HG03045 (cell line): ENCODE measurements around the gene FUT6.

Experiments
- ATAC-seq: cut with Tn5 transposase; IDR thresholded peaks from one replicate; pipeline ENCODE4 v1.9.1; 2021; ENCODE audit warnings: mild to moderate bottlenecking, moderate library complexity; ENCODE audit not compliant: unreplicated experiment

FUT6 gene

DNA sequence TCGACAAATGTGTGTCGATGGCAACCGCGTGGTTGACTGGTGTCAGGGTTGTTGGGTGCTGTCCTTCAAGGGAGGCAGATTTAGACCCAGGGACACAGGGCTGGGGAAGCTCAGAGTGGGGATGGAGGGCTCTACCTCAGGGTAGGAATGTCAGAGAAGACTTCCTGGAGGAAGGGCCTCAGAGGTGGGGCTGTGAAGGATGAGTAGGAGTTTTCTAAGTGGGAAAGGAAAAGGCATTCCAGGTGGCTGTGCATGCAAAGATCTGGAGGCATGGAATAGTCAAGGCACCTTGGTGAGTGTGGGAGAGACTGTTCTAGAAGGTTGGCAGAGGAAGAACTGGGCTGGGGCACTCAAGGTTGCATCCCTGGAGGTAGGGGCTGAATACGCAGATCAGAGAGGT, 32.6 kb downstream of the FUT6 start:
- no peak for ATAC-seq

DNA sequence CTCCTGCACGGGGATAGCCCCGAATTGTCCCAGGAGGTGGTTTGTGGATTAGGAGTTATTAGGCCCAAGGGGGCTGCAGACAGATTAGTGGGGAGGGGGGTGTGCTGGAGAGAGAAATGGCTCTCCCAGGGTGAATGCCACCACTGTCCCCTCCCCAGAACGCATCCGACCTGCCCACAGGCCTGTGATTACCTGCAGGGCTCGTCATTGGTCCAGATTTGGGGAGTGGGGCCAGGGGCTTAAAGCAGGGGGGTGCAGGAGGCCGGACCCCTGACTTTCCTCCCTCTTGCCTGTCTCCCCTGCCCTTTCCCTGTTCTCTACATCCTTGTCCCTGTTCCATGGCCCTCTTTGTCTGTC, 33.4 kb downstream of the FUT6 start:
- ATAC-seq, result no peak

DNA sequence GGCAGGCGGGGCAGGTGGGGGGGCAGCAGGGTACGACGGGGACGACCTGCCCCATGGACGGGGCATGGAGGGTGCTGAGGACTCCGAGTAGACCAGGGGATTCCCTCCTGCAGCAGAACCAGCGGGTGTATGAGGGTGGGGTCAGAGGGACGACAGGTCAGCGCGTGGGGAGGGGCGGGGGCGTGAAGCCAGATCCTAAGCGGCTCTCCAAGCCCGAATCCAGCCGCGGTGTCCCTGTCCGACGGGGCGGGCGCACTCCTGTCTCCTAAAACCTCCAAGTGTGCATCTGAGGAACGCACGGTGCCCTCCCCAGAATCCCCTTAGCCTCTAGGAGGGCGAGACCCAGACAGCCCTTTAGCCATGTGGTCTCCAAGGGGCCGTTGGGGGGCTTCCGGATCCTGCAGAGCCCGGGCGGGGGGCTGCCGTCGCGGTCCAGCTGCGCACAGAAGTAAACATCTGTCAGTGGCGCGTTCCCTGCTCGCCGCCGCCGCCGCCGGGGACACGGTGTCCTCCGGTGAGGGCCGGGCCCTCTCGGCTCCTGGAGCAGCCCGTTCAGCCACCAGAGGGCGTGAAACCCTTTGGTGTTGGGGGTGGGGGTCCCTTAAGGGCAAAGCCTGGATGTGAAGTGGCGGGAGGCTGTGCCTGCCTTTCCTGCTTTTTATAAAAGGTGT, 33.9 kb downstream of the FUT6 start:
- no peak for ATAC-seq

DNA sequence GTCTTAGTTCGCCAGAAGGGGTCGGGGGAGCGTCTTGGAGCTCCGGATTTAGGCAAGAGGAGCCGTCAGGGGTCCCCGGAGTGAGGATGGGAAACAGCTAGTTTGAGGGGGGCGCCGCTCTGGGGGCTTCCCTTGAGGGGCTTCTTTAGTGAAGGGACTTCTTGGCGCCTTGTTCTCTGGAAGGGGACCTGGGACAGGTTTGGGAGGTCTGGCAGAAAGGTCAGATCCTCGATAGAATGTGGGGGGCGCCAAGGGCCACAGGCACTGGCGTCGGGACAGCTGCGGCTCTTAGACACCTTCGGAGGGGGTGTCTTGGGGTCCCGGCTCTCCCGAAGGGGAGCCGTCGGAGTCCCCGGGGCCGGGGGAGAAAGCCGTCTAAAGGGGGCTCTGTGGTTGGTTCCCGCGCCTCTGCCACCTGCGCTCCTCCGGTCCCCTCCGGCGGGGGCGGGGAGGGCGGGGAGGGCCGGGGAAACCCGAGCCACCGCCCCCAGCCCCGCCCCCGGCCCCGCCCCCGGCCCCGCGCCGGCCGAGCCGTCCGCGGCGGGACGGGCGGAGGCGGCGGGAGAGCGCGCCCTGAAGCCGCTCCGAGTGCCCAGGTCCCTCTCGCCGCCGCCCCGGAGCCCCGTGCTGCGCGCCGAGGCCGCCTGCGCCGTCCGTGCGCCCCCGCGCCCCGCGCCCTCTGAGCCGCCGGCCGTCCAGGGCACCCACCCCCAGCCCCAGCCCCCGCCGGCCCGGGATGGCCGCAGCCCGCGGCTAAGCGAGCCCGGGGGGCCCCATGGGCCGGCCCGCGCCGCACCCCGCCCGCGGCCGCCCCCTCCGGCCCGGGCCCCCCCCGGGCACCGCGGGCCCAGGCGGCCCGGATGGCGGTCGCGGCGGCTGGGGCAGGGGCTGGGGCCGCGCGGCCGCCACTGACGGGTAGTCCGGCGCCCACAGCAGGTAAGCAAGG, 34.7 kb downstream of the FUT6 start, which contains the start of gene NRTN:
Gene NRTN, plus strand, starts transcription at position 552 of the 946 bp plus-strand sequence. CDS start 19,099 bp downstream, outside the sequence.
- ATAC-seq, result no peak

DNA sequence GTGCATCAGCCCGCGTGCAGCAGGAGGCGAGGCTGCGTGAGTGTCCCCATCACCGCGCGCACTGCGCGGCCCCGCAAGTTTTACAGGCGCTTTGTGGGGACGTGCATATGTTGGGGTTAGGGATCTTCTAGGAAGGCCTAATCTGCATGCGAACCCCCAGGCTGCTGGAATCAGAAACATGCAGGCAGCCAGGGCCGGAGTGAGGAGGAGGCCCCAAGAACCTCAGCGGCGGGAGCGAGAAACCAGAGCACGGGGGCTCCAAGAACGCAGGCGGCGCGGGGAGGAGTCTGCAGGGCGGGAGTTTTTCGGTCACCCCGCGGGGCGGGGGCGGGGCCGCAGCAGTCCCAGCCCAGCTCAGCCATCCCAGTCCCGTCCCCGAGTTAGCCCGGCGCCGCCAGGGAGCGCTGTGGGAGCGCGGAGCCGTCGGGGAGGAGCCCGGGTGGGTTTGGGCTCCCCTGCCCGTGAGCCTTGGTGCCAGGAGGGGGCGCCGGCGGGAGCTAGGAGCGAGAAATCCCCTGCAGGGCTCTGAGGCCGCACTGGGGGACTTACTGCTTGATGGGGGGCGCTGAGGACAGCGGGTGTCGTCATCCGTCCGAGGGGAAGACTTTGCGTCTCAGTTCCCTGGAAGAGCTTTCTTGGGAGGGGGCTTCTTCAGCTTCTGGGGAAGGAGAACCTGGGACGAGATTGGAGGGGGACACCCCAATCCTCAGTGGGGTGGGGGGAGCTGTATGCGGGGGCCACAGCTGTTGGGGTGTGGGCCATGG, 35.6 kb downstream of the FUT6 start:
- no peak for ATAC-seq

DNA sequence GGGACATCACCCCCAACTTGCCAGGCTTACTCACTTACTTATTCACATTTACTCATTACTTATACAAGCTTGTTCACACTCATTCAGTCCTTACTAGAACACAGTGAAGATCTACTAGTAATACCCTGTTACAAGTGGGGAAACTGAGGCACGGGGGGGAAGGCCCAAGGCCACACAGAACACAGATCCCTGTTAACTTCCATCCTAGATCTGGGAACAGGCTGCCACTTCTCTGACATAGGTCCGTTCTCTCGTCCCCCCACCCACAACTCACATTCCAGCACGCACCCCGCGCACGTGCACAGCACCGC, 36.1 kb downstream of the FUT6 start:
- no peak for ATAC-seq

DNA sequence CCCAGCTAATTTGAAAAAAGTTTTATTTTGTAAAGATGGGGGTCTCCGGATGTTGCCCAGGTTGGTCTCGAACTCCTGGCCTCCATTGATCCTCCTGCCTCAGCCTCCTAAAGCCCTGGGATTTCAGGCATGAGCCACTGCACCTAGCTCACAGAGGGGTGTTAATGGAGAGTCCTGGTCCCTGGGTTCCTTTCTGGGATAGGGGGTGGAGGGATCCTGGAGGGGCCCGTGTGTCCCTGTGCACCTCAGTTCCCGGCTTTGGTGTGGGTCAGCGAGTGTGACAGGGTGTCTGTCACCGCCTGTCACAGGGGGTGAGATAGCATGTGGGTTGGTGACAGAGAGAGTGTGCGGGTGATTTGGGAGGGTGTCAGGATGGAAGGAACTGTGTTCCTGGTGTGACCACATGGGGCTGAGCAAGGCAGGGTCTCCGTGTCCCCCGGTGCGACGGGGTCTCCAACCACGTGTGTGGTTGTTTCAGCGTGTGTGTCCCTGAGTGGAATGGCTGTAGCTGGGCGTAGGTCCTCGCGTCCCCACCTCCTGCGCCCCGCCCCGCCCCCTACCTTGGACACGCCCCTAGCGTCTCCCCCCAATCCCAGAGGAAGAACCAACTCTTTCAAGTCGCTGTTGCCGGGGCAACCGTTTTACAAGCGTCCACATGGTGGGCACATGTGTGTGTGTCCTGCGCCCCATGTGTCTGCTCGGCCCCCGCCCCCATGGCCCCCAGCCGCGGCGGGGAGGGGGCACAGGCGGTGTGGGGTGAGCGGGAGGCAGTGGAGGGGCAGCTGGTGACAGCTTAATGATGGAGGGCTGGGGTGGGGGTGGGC, 37.5 kb downstream of the FUT6 start:
- ATAC-seq, result no peak

DNA sequence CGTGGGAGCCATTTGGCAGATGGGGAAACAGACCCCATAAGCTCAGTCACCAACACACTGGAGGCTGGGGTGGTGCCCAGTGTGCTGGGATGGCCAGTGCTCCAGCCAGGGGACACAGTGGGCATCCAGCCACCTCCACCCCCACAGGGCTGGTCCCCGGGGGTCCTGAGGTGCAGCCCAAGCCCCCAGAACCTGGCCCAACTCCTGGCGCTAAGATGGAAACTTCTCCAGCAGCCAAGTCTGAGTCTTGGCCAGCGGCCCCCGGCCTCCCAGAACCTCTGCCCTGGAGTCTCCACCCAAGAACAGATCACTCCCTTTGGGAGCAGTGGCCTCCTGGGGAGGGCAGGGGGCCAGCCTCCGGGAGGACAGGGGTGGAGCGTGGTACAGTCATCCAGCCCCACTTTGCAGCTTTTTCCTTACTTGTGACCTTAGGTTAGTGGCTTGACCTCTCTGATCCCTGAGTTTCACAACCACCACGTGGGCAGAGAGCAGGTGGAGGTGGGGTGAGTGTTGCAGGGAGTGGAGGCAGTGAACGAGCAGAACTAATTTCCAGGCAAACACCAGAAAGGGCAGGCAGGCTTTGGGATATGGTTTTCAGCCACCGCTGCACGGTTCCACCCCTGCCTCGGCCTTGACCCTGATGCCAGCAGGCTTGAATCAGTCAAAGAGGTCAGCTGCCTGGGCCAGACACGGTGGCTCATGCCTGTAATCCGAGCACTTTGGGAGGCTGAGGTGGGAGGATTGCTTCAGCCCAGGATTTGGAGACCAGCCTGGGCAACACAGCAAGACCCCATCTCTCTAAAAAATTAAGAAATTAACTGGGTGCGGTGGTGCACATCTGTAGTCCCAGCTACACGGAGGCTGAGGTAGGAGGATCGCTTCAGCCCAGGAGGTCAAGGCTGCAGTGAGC, 38.9 kb downstream of the FUT6 start:
- no peak for ATAC-seq

DNA sequence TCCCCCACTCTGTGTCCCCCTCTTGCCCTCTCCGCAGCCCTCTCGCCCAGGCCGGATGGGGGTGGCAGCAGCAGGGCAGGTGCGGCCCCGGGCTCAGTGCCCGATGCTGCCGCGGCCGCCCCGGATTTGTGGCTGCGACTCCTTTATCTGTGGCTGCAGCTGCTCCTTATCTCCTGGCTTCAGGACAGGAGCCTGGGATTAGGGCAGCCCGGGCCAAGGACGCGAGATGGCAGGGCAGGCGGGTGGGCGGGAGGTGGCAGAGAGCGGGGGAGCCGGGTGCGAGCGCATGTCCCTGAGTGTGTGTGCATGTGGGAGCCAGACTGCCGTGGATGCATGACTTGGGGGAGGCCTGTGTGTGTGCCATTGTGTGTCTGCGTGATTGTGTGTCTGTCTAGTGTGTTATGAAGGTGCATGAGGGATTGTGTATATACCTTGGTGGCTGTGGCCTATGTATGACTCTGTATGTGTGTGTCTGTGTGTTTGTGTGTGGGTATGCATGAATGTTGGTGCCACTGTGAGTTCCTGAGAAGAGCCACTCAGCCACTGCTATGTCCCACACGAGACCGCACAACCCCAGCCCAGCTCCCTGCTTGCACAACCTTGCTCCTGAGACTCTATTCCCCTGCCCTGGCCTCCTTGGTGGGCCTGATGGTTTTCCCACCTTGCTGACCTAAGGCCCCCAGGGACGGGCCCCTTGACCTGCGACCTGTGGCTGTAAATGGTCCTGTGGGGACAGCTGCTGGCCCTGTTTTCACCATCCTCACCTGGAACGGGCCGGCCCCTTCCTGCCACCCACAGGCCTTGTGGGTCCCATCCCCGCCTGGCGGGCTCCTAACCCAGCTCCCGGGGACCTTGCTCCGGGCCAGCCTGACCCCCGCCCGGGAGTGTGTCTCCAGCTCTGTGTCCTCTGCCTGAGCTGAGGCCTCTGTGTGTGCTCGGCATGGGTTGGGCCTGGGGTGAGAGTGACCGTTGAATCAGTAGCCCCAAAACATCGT, 40.0 kb downstream of the FUT6 start:
- ATAC-seq, result no peak

DNA sequence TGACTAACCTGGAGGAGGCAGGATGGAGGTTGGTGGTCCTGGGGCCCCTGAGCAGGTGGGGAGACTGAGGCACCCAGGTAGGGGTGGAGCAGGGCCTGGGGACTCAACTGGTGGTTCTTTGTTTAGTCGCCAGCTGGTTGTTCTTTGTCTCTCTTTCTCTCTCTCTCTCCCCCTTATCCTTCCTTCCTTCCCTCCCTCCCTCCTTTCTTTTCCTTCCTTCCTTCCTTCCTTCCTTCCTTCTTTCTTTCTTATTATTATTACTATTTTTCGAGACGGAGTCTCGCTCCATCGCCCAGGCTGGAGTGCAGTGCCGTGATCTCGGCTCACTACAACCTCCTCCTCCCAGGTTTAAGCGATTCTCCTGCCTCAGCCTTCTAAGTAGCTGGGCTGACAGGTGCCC, 41.3 kb downstream of the FUT6 start:
- no peak for ATAC-seq

DNA sequence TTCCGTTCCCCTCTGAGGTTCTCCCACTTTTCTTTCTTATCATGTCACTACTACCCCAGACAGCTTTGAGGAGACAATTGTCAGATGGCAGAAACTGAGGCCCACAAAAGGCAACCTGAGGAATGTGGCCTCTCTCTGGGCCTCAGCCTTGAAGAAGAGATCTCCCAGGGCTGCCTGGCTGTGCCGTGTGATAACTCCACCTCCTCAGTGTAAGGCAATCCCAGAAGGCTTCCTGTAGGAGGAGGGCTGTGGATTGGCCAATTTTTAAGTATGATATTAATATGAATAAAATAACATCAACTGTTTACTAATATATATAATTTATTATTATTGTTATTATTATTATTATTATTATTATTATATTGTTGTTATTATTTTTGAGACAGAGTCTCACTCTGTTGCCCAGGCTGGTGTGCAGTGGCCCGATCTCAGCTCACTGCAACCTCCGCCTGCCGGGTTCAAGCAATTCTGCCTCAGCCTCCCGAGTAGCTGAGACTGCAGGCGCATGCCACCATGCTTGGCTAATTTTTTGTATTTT, 44.1 kb downstream of the FUT6 start:
- ATAC-seq, result no peak

DNA sequence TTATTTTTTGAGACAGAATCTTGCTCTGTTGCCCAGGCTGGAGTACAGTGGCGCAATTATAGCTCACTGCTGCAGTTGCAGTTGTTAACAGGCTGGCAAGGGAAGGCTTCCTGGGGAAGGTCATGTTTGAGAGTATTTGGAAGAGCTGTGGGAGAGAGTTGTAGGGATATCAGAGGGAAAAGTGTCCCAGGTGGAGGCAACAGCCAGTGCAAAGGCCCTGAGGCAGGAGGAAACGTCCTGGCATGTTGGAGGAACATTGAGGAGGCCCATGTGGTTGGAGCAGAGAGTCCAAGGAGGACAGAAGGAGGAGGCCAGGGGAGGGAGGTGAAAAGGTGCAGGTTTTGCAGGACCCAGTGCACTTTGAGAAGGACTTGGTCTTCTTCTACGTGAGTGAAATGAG, 46.3 kb downstream of the FUT6 start:
- no peak for ATAC-seq

DNA sequence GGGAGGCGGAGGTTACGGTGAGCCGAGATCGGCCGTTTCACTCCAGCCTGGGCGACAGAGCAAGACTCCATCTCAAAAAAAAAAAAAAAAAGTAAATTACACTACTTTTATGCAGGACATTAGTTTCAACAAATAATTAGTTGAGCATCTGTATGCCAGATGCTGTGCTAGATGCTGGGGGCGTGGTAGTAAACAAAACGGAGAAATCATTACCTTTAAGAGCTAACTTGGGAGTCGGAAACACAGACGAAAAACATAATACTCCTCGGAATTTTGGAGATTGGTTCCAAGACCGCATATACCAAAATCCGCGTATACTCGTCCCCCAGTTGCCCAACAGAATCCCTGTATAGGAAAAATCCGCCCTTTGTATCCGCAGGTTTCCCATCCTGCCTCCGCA, 47.3 kb downstream of the FUT6 start:
- no peak for ATAC-seq

DNA sequence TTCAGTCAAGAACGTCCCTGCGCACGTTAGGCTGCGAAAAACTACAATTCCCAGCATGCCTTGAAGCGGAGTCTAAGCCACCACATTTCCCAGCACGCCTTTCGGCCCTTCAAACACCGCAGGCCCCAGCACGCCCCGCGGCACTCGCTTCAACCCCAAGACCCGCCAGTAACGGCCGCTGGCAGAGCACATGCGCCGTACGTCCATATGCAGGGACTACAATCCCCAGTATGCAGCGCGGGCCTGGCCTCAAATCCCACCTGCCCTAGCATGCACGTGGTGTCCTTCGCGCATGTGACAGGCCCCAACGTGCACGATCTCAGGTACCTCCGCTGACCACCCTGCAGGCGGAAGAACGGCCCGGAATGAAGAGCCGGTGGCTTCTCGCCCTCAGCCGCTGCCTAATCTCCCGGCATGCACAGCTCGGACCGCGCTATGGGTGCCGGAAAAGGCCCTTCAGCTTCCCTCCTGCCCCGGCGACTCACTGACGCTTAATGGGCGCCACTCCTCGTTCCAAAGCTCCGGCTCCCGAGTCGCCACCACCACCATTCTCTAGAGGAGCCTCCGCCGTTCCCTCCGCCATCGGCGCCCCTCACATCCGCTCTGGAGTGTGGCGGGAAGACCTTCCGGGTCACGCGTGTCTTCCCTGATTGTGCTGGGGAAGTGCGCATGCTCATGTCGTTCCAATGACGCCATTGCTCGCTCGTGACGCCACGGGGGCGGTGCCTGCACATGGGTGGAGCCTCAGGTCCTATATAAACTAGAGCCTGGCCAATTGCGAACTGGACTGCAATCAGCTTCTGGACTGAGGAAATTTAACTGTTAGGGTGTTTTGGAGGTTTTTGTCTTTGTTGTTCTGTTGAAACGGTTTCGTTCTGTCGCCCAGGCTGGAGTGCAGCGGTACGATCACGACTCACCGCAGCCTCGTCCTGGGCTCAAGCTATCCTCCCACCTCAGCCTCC, 48.7 kb downstream of the FUT6 start, which contains the start of gene DUS3L:
Gene DUS3L, minus strand, starts transcription at position 605 of the 962 bp plus-strand sequence. Its CDS starts 22 bp downstream, at position 583.
- peak; percentile 84 for ATAC-seq

DNA sequence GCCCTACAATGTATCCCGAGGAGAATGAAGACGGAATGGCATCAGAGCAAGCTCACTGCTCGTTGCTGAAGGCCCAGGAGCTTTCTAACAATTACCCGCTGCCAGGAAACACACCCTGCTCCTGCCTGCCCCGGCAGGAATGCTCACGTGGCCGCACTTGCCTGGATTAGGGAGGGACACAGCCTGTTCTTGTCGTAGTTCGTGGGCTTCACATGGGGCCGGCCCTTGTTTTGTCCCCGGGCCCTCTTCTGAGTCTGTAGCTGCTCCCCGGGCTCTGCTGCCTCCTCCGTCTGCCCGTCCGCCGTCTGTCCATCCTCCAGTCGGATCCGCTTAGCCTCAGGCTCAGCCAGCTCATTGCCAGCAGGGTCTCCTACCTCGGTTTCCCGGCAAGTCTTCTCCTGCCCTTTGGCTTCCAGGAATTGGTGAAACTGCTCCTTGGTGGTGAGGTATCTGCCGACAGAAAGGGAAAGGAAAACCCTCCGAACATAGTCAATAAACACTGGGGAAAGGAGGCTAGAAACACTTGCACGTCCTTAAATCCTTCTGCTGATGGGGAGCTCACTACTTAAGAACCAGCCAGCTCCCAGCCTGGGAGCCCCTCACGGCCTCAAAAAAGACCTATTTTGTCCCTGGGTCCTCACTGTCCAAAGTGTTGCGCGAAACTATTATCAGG, 49.5 kb downstream of the FUT6 start:
- no peak for ATAC-seq

DNA sequence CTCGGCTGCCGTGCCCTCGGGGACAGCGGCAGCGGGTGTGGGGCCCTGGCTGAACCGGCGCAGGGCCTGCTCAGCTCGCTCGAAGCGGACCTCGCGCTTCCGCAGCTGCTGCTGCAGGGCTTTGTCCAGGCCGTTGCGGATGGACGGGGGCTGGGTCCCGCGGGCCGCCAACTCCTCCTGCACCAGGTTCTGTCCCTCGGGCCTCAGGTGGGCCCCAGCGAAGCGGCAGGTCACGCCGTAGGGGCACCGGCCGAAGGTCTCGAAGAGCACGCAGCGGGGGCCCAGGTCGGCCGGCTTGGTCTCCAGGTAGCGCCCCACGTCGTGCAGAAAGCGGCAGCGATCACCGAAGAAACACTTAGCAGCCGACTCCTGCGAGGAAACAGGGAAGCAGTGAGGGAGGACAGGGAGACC, 50.1 kb downstream of the FUT6 start:
- no peak for ATAC-seq
